GM21360 (cell line): Measurements from ENCODE around the gene PKDCC.

Experiments
- ATAC-seq: cut with Tn5 transposase; IDR thresholded peaks from one replicate; pipeline ENCODE4 v1.9.1; 2021; ENCODE audit warnings: mild to moderate bottlenecking, moderate library complexity; ENCODE audit not compliant: unreplicated experiment

The PKDCC gene

GRCh38 chr2:42048299-42049220, 739 bp downstream of the PKDCC start:
- peak; percentile 4 for ATAC-seq

DNA sequence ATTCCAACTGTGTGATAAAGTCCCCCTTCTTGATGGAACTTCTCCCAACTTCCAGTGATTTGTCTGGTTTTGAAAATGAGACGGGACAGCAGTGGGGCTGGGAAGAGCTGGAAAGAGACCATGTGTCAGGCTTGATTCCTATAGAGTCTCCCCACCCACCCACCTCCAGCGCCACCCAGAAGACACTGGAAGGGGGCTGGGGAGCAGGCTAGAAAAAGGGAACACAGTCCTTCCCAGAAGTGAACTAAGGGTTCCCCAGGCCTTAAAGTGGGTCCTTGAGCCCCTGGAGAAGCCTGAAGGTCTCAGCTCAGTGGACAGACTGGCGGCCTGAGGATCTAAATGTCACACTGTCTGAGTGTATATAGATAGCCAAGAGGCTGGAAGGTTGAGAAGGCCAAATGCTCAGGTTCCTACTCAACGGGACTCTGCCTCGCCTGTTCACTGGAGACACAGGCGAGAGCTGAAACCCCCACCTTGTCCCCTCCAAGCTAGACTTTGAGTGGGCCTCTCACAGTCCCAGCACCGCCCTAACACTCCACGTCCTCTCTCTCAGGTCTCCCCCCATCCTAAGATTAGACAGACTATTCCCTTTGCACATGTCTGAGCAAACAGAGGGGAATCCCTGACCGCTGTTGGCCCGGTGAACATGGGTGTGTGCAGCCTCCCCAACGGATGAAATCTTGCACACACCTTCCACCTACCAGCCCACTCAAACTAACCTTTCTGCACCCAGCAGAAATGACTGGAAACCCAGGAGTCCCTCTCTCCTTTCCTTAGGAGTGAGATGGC, 1.6 kb downstream of the PKDCC start:
- ATAC-seq: no peak

- ATAC-seq: no peak
These were observed 2.3 kb downstream of the PKDCC start for GRCh38 chr2:42050010-42050702.

DNA sequence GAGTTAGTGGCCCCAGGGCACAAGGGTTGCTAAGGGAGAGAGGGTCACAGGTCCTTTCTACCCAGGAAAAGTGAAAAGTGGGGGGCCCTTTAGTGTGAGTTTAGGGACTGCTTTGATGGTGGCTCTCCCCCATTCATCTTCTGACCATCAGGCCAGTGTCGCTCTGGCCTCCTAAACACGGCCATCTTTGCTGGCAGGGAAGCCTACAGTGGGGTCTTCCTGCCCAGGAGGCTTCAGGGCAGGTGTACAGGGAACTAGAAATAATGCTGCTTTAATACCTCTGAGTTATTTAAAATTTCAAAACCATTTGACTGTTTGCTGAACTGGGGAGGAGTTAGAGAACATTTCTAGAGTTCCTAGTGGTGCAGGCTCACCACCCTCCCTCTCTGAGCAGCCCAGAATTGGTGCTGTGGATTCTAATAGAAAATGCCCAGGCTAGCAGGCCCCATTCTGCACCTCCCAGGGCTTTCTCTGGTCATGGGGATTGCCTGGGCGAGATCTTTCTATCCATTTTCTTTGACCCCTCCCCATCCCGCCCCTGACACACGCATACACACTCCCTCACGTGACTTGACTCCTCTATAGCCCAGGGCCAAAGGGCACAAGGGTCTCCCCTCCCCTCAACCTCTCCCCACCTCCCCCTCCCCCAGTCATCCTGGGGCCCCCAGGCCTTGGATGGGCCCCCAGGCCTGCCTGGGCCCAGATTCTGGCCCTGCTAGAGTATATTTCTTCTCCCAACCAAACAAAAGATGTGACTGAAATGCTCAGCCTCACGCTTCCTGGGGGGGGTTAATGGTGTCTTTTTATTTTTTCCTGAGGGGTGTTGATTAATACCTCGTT, 3.1 kb downstream of the PKDCC start:
- no peak for ATAC-seq

DNA sequence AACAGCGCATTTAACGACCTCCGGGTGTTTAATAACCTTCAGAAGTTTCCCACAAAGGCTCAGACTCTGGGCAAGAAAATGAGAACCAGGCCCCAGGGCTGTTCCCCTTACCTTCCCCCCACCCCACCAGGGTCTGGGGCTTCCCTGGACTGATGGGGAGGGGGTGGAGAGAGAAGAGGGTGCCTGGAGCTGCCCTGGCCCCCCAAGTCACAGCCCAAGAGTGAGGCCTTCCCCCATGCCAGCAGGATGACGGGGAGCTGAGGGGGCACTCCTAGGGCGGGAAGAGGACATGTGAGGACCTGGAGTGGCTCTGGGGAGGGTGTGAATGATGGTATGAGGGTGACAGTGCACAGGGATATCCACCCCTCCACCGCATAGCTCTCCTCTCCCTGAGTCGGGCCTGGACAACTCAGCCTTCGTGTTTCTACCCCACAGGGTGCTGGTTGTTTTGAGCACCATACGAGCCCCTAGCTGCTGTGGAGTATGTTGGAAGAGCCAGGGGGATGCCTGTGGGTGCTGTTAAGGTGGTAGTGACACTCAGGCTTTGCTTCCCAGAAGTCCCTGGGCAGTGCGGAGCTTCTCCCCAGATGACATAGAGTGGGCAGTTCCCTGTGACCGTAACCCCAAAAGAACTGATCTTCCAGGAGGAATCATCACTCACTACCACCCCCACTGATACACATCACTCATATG, 3.9 kb downstream of the PKDCC start:
- ATAC-seq: no peak

- no peak for ATAC-seq
These were observed 5.1 kb downstream of the PKDCC start for GRCh38 chr2:42052702-42053481.

DNA sequence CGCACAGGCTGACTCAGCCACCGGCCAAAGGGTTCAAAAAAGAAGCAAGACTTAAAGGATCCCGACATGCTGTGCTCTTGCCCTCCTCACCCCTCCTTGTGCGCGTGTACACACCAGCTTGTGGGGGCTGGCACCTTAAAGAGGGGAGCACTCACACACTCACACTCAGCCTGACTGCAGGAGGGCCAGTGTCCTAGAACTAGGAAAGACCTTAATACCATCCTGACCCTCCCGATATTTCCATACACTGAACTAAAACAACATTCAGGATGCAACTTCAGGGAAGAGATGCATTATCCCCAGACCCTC, 5.6 kb downstream of the PKDCC start:
- ATAC-seq: no peak

GRCh38 chr2:42053791-42054701, 6.2 kb downstream of the PKDCC start:
- no peak for ATAC-seq

GRCh38 chr2:42054714-42055430, 7.1 kb downstream of the PKDCC start:
- no peak for ATAC-seq

- ATAC-seq: no peak
These were observed 8.0 kb downstream of the PKDCC start for GRCh38 chr2:42055573-42056514.

- no peak for ATAC-seq
These were observed 9.5 kb downstream of the PKDCC start for GRCh38 chr2:42057159-42057901.

- no peak for ATAC-seq
These were observed 10.2 kb downstream of the PKDCC start for GRCh38 chr2:42057902-42058450.

DNA sequence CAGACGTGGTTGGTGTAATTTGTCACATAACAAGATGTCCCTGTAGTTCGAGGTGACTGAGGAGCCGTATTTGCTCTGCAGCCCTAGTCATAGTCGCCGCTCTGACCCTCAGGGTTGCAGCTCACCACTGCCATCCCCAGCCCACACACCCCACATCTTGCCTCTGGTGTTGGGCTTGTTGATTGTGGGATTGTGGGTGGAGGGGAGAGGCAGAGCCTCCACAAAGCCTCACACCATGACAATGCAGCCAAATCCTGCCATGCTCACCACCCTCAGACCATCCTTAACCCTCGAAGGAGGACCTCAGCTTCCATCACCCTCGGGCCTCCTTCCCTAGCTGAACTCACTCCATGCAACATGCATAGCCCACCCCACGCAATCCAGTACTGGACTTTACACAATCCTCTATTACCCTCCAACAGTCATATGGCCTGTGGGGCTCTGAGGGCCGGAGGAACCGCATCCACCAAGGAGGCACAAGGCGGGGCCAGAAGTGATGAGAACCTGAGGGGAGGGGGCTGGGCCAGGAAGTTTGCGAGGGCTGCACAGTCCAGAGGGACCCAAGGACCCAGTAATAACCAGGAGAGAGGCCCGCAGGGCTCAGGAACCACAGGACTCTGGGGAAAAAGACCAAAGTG, 11.6 kb downstream of the PKDCC start:
- no peak for ATAC-seq

GRCh38 chr2:42060028-42060427, 12.2 kb downstream of the PKDCC start:
- ATAC-seq: no peak
